OCI-LY1 (cell line): ENCODE measurements around the gene RSPRY1.
A peak's percentile ranks its signal among the peaks of the same experiment; 100 is the strongest.

Experiments
- H2AFZ ChIP-seq: fragments of 200-600 bp; sonication (generic), shearing (Covaris generic); 2 replicates; pipeline ENCODE4 v1.6.0; 2014; ENCODE audit warnings: antibody characterized with exemption, mild to moderate bottlenecking, low read length
- H3F3A ChIP-seq: fragments of 200-600 bp; sonication (generic), shearing (Covaris generic); 2 replicates; pipeline ENCODE4 v1.6.0; 2014; ENCODE audit warnings: mild to moderate bottlenecking, antibody characterized with exemption, low read length, moderate library complexity; ENCODE audit not compliant: insufficient read depth
- H3K27ac ChIP-seq: fragments of 200-600 bp; sonication (generic); 2 replicates; pipeline ENCODE4 v1.5.1; 2014; ENCODE audit warnings: low read length, mixed run types, mild to moderate bottlenecking, low read depth; ENCODE audit not compliant: poor library complexity, severe bottlenecking
- H3K27me3 ChIP-seq: fragments of 200-600 bp; sonication (generic); 2 replicates; pipeline ENCODE4 v1.6.0; 2014; ENCODE audit warnings: antibody characterized with exemption, mild to moderate bottlenecking, low read length, moderate library complexity; ENCODE audit not compliant: insufficient read depth
- H3K36me3 ChIP-seq: fragments of 200-600 bp; sonication (generic); 2 replicates; pipeline ENCODE4 v1.6.1; 2014; ENCODE audit warnings: mild to moderate bottlenecking, antibody characterized with exemption, low read length, moderate library complexity, mixed read lengths; ENCODE audit not compliant: insufficient read depth
- H3K4me1 ChIP-seq: fragments of 200-600 bp; sonication (generic); 2 replicates; pipeline ENCODE4 v1.5.1; 2014; ENCODE audit warnings: mild to moderate bottlenecking, low read length, moderate library complexity; ENCODE audit not compliant: insufficient read depth, severe bottlenecking
- H3K4me2 ChIP-seq: fragments of 200-600 bp; sonication (generic), shearing (Covaris generic); 2 replicates; pipeline ENCODE4 v1.6.1; 2014; ENCODE audit warnings: low read length
- H3K4me3 ChIP-seq: fragments of 200-600 bp; sonication (generic); 2 replicates; pipeline ENCODE4 v1.5.1; 2014; ENCODE audit warnings: low read length, low read depth, mild to moderate bottlenecking, mixed read lengths; ENCODE audit not compliant: poor library complexity, severe bottlenecking
- H3K79me2 ChIP-seq: fragments of 200-600 bp; shearing (Covaris generic); 2 replicates; pipeline ENCODE4 v1.6.1; 2016; ENCODE audit warnings: mixed run types, low read length, mixed read lengths; ENCODE audit not compliant: insufficient read depth
- H3K9ac ChIP-seq: fragments of 200-600 bp; sonication (generic), shearing (Covaris generic); 2 replicates; pipeline ENCODE4 v1.6.1; 2014; ENCODE audit warnings: mild to moderate bottlenecking, low read length, mixed read lengths
- H3K9me2 ChIP-seq: fragments of 200-600 bp; sonication (generic), shearing (Covaris generic); 2 replicates; pipeline ENCODE4 v1.6.1; 2014; ENCODE audit warnings: low read depth, mild to moderate bottlenecking, low read length, mixed read lengths
- H3K9me3 ChIP-seq: fragments of 200-600 bp; shearing (Covaris generic); 2 replicates; pipeline ENCODE4 v1.6.1; 2014; ENCODE audit warnings: low read length, mixed read lengths
- H4K20me1 ChIP-seq: fragments of 200-600 bp; sonication (generic), shearing (Covaris generic); 2 replicates; pipeline ENCODE4 v1.6.0; 2016; ENCODE audit warnings: mild to moderate bottlenecking, low read length; ENCODE audit not compliant: insufficient read depth
- EZH2 ChIP-seq: fragments of 200-600 bp; sonication (generic), shearing (Covaris generic); IDR thresholded peaks from 2 replicates; pipeline ENCODE4 v1.8.0; 2017; ENCODE audit warnings: borderline replicate concordance, mixed run types, mild to moderate bottlenecking, antibody characterized with exemption, low read length, moderate library complexity, mixed read lengths
- TF ChIP-seq, protein P1 (sequence below): fragments of 200-600 bp; sonication (generic), shearing (Covaris generic); IDR thresholded peaks from 2 replicates; pipeline ENCODE4 v1.5.1; 2017; ENCODE audit warnings: mild to moderate bottlenecking, antibody characterized with exemption, low read length, moderate library complexity, mixed read lengths

The RSPRY1 gene

DNA sequence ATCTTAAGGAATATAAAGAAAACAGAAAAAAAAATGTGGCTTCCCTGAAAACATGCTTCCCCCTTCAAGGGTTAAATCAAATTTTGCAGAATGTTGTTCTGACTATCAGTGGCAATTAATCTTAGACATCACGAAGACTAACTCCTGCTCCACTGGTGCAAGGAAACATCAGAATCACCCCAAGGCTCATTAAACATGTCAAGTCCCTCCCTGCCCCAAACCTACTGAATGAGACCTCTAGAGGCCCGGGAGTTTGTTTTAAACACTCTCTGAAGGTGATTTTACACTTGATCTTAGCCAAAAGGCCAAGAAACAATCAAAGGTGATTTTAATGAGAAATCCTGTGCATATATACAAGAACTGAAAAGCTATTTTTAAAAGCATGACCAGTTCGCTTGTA, 18.6 kb upstream of the RSPRY1 start:
- H3K36me3 ChIP-seq = peaks cover 85% of the 10 kb centered on the region
- no peaks in the 10 kb centered on the region for H3F3A ChIP-seq
- H3K9me2 ChIP-seq = no peaks in the 10 kb centered on the region
- H3K4me3 ChIP-seq = no peak overlapping the region
- H3K27me3 ChIP-seq = no peaks in the 10 kb centered on the region
- TF ChIP-seq, protein P1, sequence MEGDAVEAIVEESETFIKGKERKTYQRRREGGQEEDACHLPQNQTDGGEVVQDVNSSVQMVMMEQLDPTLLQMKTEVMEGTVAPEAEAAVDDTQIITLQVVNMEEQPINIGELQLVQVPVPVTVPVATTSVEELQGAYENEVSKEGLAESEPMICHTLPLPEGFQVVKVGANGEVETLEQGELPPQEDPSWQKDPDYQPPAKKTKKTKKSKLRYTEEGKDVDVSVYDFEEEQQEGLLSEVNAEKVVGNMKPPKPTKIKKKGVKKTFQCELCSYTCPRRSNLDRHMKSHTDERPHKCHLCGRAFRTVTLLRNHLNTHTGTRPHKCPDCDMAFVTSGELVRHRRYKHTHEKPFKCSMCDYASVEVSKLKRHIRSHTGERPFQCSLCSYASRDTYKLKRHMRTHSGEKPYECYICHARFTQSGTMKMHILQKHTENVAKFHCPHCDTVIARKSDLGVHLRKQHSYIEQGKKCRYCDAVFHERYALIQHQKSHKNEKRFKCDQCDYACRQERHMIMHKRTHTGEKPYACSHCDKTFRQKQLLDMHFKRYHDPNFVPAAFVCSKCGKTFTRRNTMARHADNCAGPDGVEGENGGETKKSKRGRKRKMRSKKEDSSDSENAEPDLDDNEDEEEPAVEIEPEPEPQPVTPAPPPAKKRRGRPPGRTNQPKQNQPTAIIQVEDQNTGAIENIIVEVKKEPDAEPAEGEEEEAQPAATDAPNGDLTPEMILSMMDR = no peak
- no peak for TF ChIP-seq EZH2
- no peaks in the 10 kb centered on the region for H3K79me2 ChIP-seq
- no peak overlapping the region for H3K27ac ChIP-seq
- no peaks in the 10 kb centered on the region for H3K9me3 ChIP-seq
- no peaks in the 10 kb centered on the region for H4K20me1 ChIP-seq
- no peak overlapping the region for H3K9ac ChIP-seq
- no peak overlapping the region for H3K4me2 ChIP-seq
- no peak overlapping the region for H2AFZ ChIP-seq
- no peaks in the 10 kb centered on the region for H3K4me1 ChIP-seq

DNA sequence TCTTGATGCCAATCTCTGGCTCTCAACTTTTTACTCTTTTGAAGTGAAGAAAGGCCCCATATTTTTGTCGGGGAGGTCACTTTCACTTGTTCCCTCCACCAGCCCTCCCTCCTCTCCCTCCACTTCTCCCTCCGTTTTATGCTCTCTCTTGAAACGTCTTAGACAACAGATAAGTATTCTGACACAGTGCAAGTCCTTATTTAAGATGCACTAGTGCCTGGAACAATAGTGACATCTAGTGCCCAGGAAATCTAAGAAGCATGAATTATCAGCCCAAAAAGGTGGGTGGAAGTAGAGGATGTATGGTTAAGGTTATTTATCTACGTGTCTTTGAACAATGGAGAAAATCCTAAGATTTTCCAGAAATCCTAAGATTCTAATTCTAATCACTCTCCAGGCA, 18.2 kb upstream of the RSPRY1 start:
- H3K79me2 ChIP-seq = no peaks in the 10 kb centered on the region
- no peaks in the 10 kb centered on the region for H3K9me3 ChIP-seq
- H3F3A ChIP-seq = no peaks in the 10 kb centered on the region
- no peak overlapping the region for H3K9ac ChIP-seq
- no peak for TF ChIP-seq EZH2
- TF ChIP-seq, protein P1 = peak; percentile 69
- H3K36me3 ChIP-seq = peaks cover 85% of the 10 kb centered on the region
- no peak overlapping the region for H3K4me3 ChIP-seq
- H3K27me3 ChIP-seq = no peaks in the 10 kb centered on the region
- H3K9me2 ChIP-seq = no peaks in the 10 kb centered on the region
- H3K4me2 ChIP-seq = no peak overlapping the region
- H3K27ac ChIP-seq = no peak overlapping the region
- H3K4me1 ChIP-seq = no peaks in the 10 kb centered on the region
- no peak overlapping the region for H2AFZ ChIP-seq
- no peaks in the 10 kb centered on the region for H4K20me1 ChIP-seq

DNA sequence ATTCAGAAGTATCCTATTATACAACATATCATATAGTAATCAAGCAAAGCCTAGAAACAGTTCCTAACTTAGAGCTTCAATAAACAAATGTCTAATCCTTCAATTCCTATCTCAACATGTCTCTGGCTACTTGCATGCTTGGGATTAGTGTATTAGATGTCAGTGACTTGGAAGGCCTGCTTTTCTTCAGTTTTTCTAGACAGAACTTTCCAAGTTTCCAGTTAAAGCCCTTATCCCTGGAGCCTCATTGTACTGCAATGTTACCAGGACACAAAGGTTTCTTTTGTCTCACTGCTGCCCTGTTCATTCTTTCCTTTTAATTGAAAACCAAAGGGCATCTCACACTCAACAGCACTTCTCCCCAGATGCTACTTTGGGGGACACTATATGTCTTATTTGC, 16.8 kb upstream of the RSPRY1 start:
- Histone ChIP-seq H4K20me1 (no peaks in the 10 kb centered on the region), H3K36me3 (peaks cover 80% of the 10 kb centered on the region), H3K9me2 (no peaks in the 10 kb centered on the region), H3K79me2 (no peaks in the 10 kb centered on the region), H3F3A (no peaks in the 10 kb centered on the region), H3K27ac (no peak overlapping the region), H3K4me2 (no peak overlapping the region), H3K4me3 (no peak overlapping the region), H3K4me1 (no peaks in the 10 kb centered on the region), H2AFZ (no peak overlapping the region), H3K27me3 (no peaks in the 10 kb centered on the region), H3K9ac (no peak overlapping the region), H3K9me3 (no peaks in the 10 kb centered on the region)
- TF ChIP-seq, protein P1 = no peak
- no peak for TF ChIP-seq EZH2
